HG02884 (cell line): Measurements from ENCODE around the gene CLIP1.
"Not testable (repeated sequence)": the region's sequence is repeated elsewhere in the genome, so short reads cannot be mapped to it uniquely, and the experiment has no call there.

Experiments used
- ATAC-seq: cut with Tn5 transposase; IDR thresholded peaks from one replicate; pipeline ENCODE4 v1.9.1; 2021; ENCODE audit warnings: mild to moderate bottlenecking, moderate library complexity; ENCODE audit not compliant: unreplicated experiment

CLIP1 gene

GRCh38 chr12:122399592-122400373 is 22.7 kb downstream of the CLIP1 start:
- ATAC-seq: no peak

GRCh38 chr12:122399254-122399591 is 23.2 kb downstream of the CLIP1 start:
- no peak for ATAC-seq

GRCh38 chr12:122397981-122398380 is 24.5 kb downstream of the CLIP1 start:
- ATAC-seq: not testable (repeated sequence)

- no peak for ATAC-seq
These were observed 27.1 kb downstream of the CLIP1 start for GRCh38 chr12:122395319-122395718.

- no peak for ATAC-seq
These were observed 27.8 kb downstream of the CLIP1 start for GRCh38 chr12:122394626-122395194.

- no peak for ATAC-seq
These were observed 28.7 kb downstream of the CLIP1 start for GRCh38 chr12:122393817-122394216.

GRCh38 chr12:122392411-122392810 is 30.1 kb downstream of the CLIP1 start:
- ATAC-seq: no peak

- no peak for ATAC-seq
These were observed 32.8 kb downstream of the CLIP1 start for GRCh38 chr12:122389677-122390076.

GRCh38 chr12:122387887-122388286 is 34.6 kb downstream of the CLIP1 start:
- no peak for ATAC-seq

GRCh38 chr12:122385171-122386016 is 37.1 kb downstream of the CLIP1 start:
- ATAC-seq: no peak

GRCh38 chr12:122382919-122383350 is 39.5 kb downstream of the CLIP1 start:
- no peak for ATAC-seq

- ATAC-seq: no peak
These were observed 41.4 kb downstream of the CLIP1 start for GRCh38 chr12:122381021-122381420.

GRCh38 chr12:122376751-122377150 is 45.7 kb downstream of the CLIP1 start:
- ATAC-seq: not testable (repeated sequence)

- no peak for ATAC-seq
These were observed 47.8 kb downstream of the CLIP1 start for GRCh38 chr12:122374707-122375106.

- no peak for ATAC-seq
These were observed 50.9 kb downstream of the CLIP1 start for GRCh38 chr12:122371475-122372045.

- no peak for ATAC-seq
These were observed 54.0 kb downstream of the CLIP1 start for GRCh38 chr12:122368361-122369073.

GRCh38 chr12:122367632-122368031 is 54.8 kb downstream of the CLIP1 start:
- ATAC-seq: not testable (repeated sequence)

- ATAC-seq: no peak
These were observed 55.6 kb downstream of the CLIP1 start for GRCh38 chr12:122366685-122367475.

- not testable (repeated sequence) for ATAC-seq
These were observed 57.2 kb downstream of the CLIP1 start for GRCh38 chr12:122365226-122365625.

GRCh38 chr12:122363782-122364181 is 58.7 kb downstream of the CLIP1 start:
- no peak for ATAC-seq
